HEK293 (cell line): ENCODE data around the gene OR7C1.

ENCODE experiments used
- CTCF ChIA-PET: fragments of 350-600 bp; formaldehyde crosslinking; extraction: SDS; loops from one replicate; lab custom pipeline; 2021; ENCODE audit warnings: antibody characterized with exemption; lab: Yijun Ruan, JAX
- POLR2A ChIA-PET: fragments of 300-600 bp; formaldehyde crosslinking; extraction: SDS; loops from one replicate; lab custom pipeline; 2020; ENCODE audit warnings: antibody characterized with exemption, inconsistent platforms; lab: Yijun Ruan, JAX
- H3K27ac ChIP-seq: fragments of 200-500 bp; sonication (Bioruptor generic); 2 replicates; pipeline ENCODE4 v1.5.1; 2014; ENCODE audit warnings: low read depth, low read length, control low read depth, inconsistent platforms; ENCODE audit errors: extremely low read depth
- H3K36me3 ChIP-seq, 2 experiments: fragments of 200-500 bp in 1 of 2; sonication (Bioruptor generic) in 1 of 2; 1 replicate in 1 of 2; 2 replicates in 1 of 2; pipeline ENCODE4 v1.5.1; 2014 to 2017; ENCODE audit warnings: inconsistent platforms in 2 of 2, low read length in 2 of 2; ENCODE audit not compliant: control insufficient read depth in 2 of 2, insufficient read depth in 1 of 2
- H3K4me1 ChIP-seq: fragments of 200-500 bp; sonication (Bioruptor generic); 2 replicates; pipeline ENCODE4 v1.5.1; 2014; ENCODE audit warnings: mild to moderate bottlenecking, low read length, inconsistent platforms; ENCODE audit not compliant: control insufficient read depth, insufficient read depth
- H3K4me3 ChIP-seq: 2 replicates; pipeline ENCODE4 v1.5.1; 2011; ENCODE audit warnings: low read depth, mild to moderate bottlenecking, control low read depth, low read length, moderate library complexity
- H3K9me3 ChIP-seq: fragments of 200-500 bp; sonication (Bioruptor generic); 2 replicates; pipeline ENCODE4 v1.5.1; 2014; ENCODE audit warnings: low read depth, low read length, inconsistent platforms; ENCODE audit not compliant: control insufficient read depth, insufficient read depth
- GLI4 ChIP-seq: fragments of 450-650 bp; formaldehyde crosslinking; IDR thresholded peaks from 2 replicates; pipeline ENCODE4 v1.5.1; 2016; ENCODE audit warnings: missing biosample characterization, missing genetic modification characterization
- KLF9 ChIP-seq: fragments of 450-650 bp; formaldehyde crosslinking; IDR thresholded peaks from 2 replicates; pipeline ENCODE4 v1.5.1; 2016; ENCODE audit warnings: missing biosample characterization, missing genetic modification characterization, low read depth
- MEIS1 ChIP-seq: sonication (generic); formaldehyde crosslinking; IDR thresholded peaks from 2 replicates; pipeline ENCODE4 v1.8.1; 2022; ENCODE audit warnings: missing genetic modification reagents, mild to moderate bottlenecking, borderline replicate concordance
- SCRT2 ChIP-seq: fragments of 450-650 bp; formaldehyde crosslinking; IDR thresholded peaks from 2 replicates; pipeline ENCODE4 v1.5.1; 2016; ENCODE audit warnings: missing biosample characterization, missing genetic modification characterization
- TRIM28 ChIP-seq: IDR thresholded peaks from 2 replicates; pipeline ENCODE4 v1.6.1; 2011; ENCODE audit warnings: low read length, control low read depth, borderline replicate concordance
- ZBTB17 ChIP-seq: fragments of 450-650 bp; formaldehyde crosslinking; IDR thresholded peaks from 2 replicates; pipeline ENCODE4 v1.5.1; 2016; ENCODE audit warnings: missing biosample characterization, missing genetic modification characterization
- ZNF138 ChIP-seq: fragments of 450-650 bp; formaldehyde crosslinking; IDR thresholded peaks from 2 replicates; pipeline ENCODE4 v1.5.1; 2016; ENCODE audit warnings: missing biosample characterization, missing genetic modification characterization, borderline replicate concordance
- ZNF146 ChIP-seq: fragments of 450-650 bp; formaldehyde crosslinking; IDR thresholded peaks from 2 replicates; pipeline ENCODE4 v1.5.1; 2016; ENCODE audit warnings: missing biosample characterization, missing genetic modification characterization
- ZNF157 ChIP-seq: fragments of 450-650 bp; formaldehyde crosslinking; IDR thresholded peaks from 2 replicates; pipeline ENCODE4 v1.5.1; 2016; ENCODE audit warnings: missing biosample characterization, missing genetic modification characterization
- ZNF174 ChIP-seq: fragments of 450-650 bp; formaldehyde crosslinking; IDR thresholded peaks from 2 replicates; pipeline ENCODE4 v1.5.0; 2017; ENCODE audit warnings: missing biosample characterization, mild to moderate bottlenecking, missing genetic modification characterization
- ZNF184 ChIP-seq: fragments of 450-650 bp; IDR thresholded peaks from 2 replicates; pipeline ENCODE4 v1.5.1; 2018; ENCODE audit warnings: missing biosample characterization, mild to moderate bottlenecking, missing genetic modification characterization
- ZNF239 ChIP-seq: fragments of 450-650 bp; formaldehyde crosslinking; IDR thresholded peaks from 2 replicates; pipeline ENCODE4 v1.5.1; 2016; ENCODE audit warnings: missing biosample characterization, missing genetic modification characterization
- ZNF311 ChIP-seq: fragments of 450-650 bp; formaldehyde crosslinking; IDR thresholded peaks from 2 replicates; pipeline ENCODE4 v1.5.1; 2017; ENCODE audit warnings: missing biosample characterization, missing genetic modification characterization, borderline replicate concordance
- ZNF426 ChIP-seq: fragments of 450-650 bp; formaldehyde crosslinking; IDR thresholded peaks from 2 replicates; pipeline ENCODE4 v1.5.1; 2017; ENCODE audit warnings: missing biosample characterization, missing genetic modification characterization, mild to moderate bottlenecking, inconsistent platforms, moderate library complexity
- ZNF433 ChIP-seq: fragments of 450-650 bp; formaldehyde crosslinking; IDR thresholded peaks from 2 replicates; pipeline ENCODE4 v1.5.1; 2016; ENCODE audit warnings: missing biosample characterization, missing genetic modification characterization, low read depth
- ZNF510 ChIP-seq: fragments of 450-650 bp; formaldehyde crosslinking; IDR thresholded peaks from 2 replicates; pipeline ENCODE4 v1.5.1; 2018; ENCODE audit warnings: mild to moderate bottlenecking, missing genetic modification characterization, missing biosample characterization; ENCODE audit not compliant: insufficient replicate concordance
- ZNF558 ChIP-seq: fragments of 450-650 bp; formaldehyde crosslinking; IDR thresholded peaks from 2 replicates; pipeline ENCODE4 v1.5.1; 2016; ENCODE audit warnings: missing biosample characterization, missing genetic modification characterization
- ZNF571 ChIP-seq: fragments of 450-650 bp; formaldehyde crosslinking; IDR thresholded peaks from 2 replicates; pipeline ENCODE4 v1.5.0; 2017; ENCODE audit warnings: missing biosample characterization, missing genetic modification characterization
- ZNF654 ChIP-seq: fragments of 450-650 bp; formaldehyde crosslinking; IDR thresholded peaks from 2 replicates; pipeline ENCODE4 v1.5.1; 2016; ENCODE audit warnings: low read depth, missing biosample characterization, missing genetic modification characterization
- ZNF707 ChIP-seq: fragments of 450-650 bp; formaldehyde crosslinking; IDR thresholded peaks from 2 replicates; pipeline ENCODE4 v1.5.1; 2016; ENCODE audit warnings: missing biosample characterization, missing genetic modification characterization
- ZNF791 ChIP-seq: fragments of 450-650 bp; formaldehyde crosslinking; IDR thresholded peaks from 2 replicates; pipeline ENCODE4 v1.5.1; 2016; ENCODE audit warnings: missing biosample characterization, missing genetic modification characterization
- TF ChIP-seq, protein P1 (sequence below): fragments of 450-650 bp; formaldehyde crosslinking; IDR thresholded peaks from 2 replicates; pipeline ENCODE4 v1.5.1; 2016; ENCODE audit warnings: missing biosample characterization, missing genetic modification characterization
- TF ChIP-seq, protein P2 (sequence below): IDR thresholded peaks from 2 replicates; pipeline ENCODE4 v1.6.1; 2011; ENCODE audit warnings: mild to moderate bottlenecking, low read depth, low read length, borderline replicate concordance

Gene OR7C1

DNA sequence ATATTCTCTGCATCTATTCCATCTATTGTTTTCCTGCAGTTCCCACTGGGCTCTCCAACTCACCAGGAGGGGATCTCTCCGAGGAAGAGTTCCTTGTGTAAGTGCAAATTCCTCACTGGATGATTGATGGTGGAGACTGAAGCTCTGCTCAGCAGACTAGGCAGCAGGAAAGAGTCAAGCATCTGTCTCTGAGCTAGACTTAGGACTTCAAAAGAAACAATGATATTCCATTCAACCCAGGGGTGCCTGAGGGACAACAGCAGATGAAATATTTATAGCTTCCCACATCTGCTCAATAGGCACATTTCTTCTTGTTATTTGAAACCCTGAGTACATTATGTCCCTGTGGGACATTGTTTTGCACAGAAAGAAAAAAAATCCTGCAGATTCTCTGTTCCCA, at the start of gene OR7C1, which contains the start of gene OR7A5:
Gene OR7C1, minus strand, starts transcription at position 175 of the 400 bp plus-strand sequence. CDS start 35,049 bp downstream, outside the sequence.
Gene OR7A5, minus strand, starts transcription at position 175 of the 400 bp plus-strand sequence. CDS start 6,944 bp downstream, outside the sequence.
- Histone ChIP-seq H3K9me3 (no peaks in the 10 kb centered on the region), H3K4me1 (no peaks in the 10 kb centered on the region), H3K4me3 (no peak within 1 kb of the TSS), H3K36me3 (no peaks in the 10 kb centered on the region), H3K27ac (no peak within 1 kb of the TSS)
- POLR2A ChIA-PET: no interaction called here
- CTCF ChIA-PET: interaction anchor here (0.6 to 0.8 kb wide), 2 partner anchors 323 to 360 kb away, joined by 3 to 4 read pairs; no protein-coding TSS in a partner anchor
- TF ChIP-seq MEIS1 (0 out of 2 replicates have a peak, but pooled peaks have one; percentile 17), ZNF174 (tag by site-specific recombination) (no peak), ZNF791 (tag by site-specific recombination) (no peak), ZNF510 (tag by site-specific recombination) (no peak)

DNA sequence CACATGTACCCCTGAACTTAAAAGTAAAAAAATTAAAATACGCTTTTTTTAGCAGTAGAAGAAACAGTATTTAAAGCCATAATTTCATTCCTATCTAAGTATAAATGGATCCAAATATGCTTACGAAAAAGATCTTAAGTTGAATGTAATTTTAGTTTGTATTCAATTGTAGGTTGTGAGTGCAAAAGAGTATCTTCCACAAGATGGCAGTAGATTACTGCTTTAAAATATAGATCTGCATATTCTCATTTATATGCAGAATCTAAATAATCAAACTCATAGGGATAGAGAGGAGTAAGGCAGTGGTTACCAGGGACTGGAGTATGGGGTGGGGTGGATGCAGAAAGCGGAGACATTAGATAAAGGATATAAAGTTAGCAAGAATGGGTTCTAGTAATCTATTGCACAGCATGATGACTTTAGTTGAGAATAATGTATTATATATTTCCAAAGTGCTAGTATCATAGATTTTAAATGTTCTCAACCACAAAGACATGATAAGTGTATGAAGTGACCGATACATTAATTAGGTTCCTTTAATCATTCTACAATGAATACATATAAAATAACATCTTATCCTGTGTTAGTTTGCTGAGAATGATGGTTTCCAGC, 36.7 kb upstream of the OR7C1 start:
- CTCF ChIA-PET: interaction anchor here (1.0 kb wide), 1 partner anchor 15 kb away, joined by 5 read pairs; no protein-coding TSS in a partner anchor
- POLR2A ChIA-PET: no interaction called here
- H3K36me3 ChIP-seq: no peaks in the 10 kb centered on the region
- no peak overlapping the region for H3K27ac ChIP-seq
- no peak overlapping the region for H3K4me3 ChIP-seq
- no peak for TF ChIP-seq SCRT2 (tag by site-specific recombination)
- TF ChIP-seq ZNF571 (tag by site-specific recombination): no peak
- no peak for TF ChIP-seq ZNF311 (tag by site-specific recombination)
- TF ChIP-seq ZNF654: peak; percentile 56
- TF ChIP-seq ZNF146 (tag by site-specific recombination): no peak
- TF ChIP-seq, all 188 proteins: peak for 1
- Histone ChIP-seq H3K4me1 (no peaks in the 10 kb centered on the region), H3K9me3 (no peaks in the 10 kb centered on the region)

DNA sequence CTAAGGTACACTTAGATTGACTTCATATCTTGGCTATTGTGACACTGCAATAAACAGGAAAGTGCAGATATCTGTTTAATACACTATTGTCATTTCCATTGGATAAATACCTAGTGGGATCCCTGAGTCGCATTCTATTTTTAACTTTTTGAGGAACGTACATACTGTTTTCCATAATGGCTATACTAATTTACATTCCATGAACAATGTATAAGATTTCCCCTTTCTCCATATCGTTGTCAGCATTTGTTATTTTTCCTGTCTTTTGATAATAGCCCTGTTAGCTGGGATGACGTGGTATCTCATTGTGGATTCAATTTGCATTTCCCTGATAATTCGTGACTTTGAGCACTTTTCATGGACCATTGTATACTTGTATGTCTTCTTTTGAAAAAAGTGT, 33.5 kb upstream of the OR7C1 start:
- TF ChIP-seq ZNF558 (no peak), ZNF146 (tag by site-specific recombination) (no peak), ZNF707 (tag by site-specific recombination) (no peak)
- H3K4me3 ChIP-seq: no peak overlapping the region
- H3K27ac ChIP-seq: no peak overlapping the region
- H3K9me3 ChIP-seq: no peaks in the 10 kb centered on the region
- no peaks in the 10 kb centered on the region for H3K4me1 ChIP-seq
- POLR2A ChIA-PET: no interaction called here
- CTCF ChIA-PET: no interaction called here
- no peaks in the 10 kb centered on the region for H3K36me3 ChIP-seq

DNA sequence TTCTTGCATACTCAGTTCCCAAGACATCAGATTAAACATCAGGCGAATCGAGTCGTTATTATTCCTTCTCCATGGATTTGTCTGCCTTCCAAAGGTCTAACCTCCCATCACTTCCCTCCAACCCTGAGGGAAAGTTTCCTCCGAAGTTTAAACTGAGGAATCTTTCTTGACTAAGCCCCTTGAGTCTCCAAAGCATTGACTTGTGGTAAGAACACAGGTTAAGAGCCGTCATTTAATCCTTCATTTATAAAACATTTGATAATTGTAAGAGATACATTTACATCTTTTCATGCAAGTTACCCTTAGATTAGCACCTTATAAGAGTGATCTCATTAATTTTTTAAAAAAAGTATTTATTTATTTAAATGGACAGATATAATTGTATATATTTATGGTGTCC, 13.8 kb upstream of the OR7C1 start, which contains the start of gene OR7A10:
Gene OR7A10, minus strand, starts transcription at position 101 of the 400 bp plus-strand sequence. CDS start 7,045 bp downstream, outside the sequence.
- no peak within 1 kb of the TSS for H3K4me3 ChIP-seq
- POLR2A ChIA-PET: no interaction called here
- no peaks in the 10 kb centered on the region for H3K36me3 ChIP-seq
- H3K9me3 ChIP-seq: no peaks in the 10 kb centered on the region
- CTCF ChIA-PET: interaction anchor here (0.6 kb wide), 1 partner anchor 781 kb away, joined by 3 read pairs; no protein-coding TSS in a partner anchor
- H3K27ac ChIP-seq: no peak within 1 kb of the TSS
- H3K4me1 ChIP-seq: no peaks in the 10 kb centered on the region
- TF ChIP-seq ZNF426 (tag by site-specific recombination): no peak
- TF ChIP-seq ZNF433 (tag by site-specific recombination): no peak
- TF ChIP-seq ZBTB17 (tag by site-specific recombination): no peak
- TF ChIP-seq ZNF239 (tag by site-specific recombination): no peak
- no peak for TF ChIP-seq ZNF184 (tag by site-specific recombination)
- no peak for TF ChIP-seq ZNF157
- no peak for TF ChIP-seq GLI4
- TF ChIP-seq, protein P1, sequence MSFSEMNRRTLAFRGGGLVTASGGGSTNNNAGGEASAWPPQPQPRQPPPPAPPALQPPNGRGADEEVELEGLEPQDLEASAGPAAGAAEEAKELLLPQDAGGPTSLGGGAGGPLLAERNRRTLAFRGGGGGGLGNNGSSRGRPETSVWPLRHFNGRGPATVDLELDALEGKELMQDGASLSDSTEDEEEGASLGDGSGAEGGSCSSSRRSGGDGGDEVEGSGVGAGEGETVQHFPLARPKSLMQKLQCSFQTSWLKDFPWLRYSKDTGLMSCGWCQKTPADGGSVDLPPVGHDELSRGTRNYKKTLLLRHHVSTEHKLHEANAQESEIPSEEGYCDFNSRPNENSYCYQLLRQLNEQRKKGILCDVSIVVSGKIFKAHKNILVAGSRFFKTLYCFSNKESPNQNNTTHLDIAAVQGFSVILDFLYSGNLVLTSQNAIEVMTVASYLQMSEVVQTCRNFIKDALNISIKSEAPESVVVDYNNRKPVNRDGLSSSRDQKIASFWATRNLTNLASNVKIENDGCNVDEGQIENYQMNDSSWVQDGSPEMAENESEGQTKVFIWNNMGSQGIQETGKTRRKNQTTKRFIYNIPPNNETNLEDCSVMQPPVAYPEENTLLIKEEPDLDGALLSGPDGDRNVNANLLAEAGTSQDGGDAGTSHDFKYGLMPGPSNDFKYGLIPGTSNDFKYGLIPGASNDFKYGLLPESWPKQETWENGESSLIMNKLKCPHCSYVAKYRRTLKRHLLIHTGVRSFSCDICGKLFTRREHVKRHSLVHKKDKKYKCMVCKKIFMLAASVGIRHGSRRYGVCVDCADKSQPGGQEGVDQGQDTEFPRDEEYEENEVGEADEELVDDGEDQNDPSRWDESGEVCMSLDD: no peak
- TF ChIP-seq TRIM28: no peak
- TF ChIP-seq ZNF138 (tag by site-specific recombination): no peak
- TF ChIP-seq, protein P2, sequence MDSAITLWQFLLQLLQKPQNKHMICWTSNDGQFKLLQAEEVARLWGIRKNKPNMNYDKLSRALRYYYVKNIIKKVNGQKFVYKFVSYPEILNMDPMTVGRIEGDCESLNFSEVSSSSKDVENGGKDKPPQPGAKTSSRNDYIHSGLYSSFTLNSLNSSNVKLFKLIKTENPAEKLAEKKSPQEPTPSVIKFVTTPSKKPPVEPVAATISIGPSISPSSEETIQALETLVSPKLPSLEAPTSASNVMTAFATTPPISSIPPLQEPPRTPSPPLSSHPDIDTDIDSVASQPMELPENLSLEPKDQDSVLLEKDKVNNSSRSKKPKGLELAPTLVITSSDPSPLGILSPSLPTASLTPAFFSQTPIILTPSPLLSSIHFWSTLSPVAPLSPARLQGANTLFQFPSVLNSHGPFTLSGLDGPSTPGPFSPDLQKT: no peak
- TF ChIP-seq KLF9 (tag by site-specific recombination): no peak
